ENCODE data around the gene MMP20.

MMP20 gene

GRCh38 chr11:102599642-102600261 lies 25.4 kb downstream of the MMP20 start:
- Mint-ChIP-seq H3K27ac (no peak overlapping the region), H3K9me3 (no peaks in the 10 kb centered on the region), H3K27me3 (peaks cover 1% of the 10 kb centered on the region), H3K4me3 (no peak overlapping the region), H3K4me1 (peaks cover 2% of the 10 kb centered on the region), H3K36me3 (no peaks in the 10 kb centered on the region)
- no peak for DNase-seq
- CTCF ChIA-PET: interaction anchor here (0.6 to 1.0 kb wide), 2 partner anchors 14 to 22 kb away, joined by 3 to 4 read pairs; no protein-coding TSS in a partner anchor

- no peak for DNase-seq
- CTCF ChIA-PET: interaction anchor here (1.3 to 2.3 kb wide), 2 partner anchors 9 to 16 kb away, joined by 4 to 8 read pairs; no protein-coding TSS in a partner anchor
- Mint-ChIP-seq H3K4me1 (peaks cover 2% of the 10 kb centered on the region), H3K9me3 (no peaks in the 10 kb centered on the region), H3K27me3 (peaks cover 3% of the 10 kb centered on the region), H3K4me3 (no peak overlapping the region), H3K36me3 (no peaks in the 10 kb centered on the region), H3K27ac (no peak overlapping the region)
Observed at GRCh38 chr11:102598272-102598671, 26.9 kb downstream of the MMP20 start.

GRCh38 chr11:102596578-102596977 lies 28.6 kb downstream of the MMP20 start:
- Mint-ChIP-seq H3K9me3 (no peaks in the 10 kb centered on the region), H3K27me3 (peaks cover 3% of the 10 kb centered on the region), H3K36me3 (no peaks in the 10 kb centered on the region), H3K27ac (no peak overlapping the region), H3K4me1 (peaks cover 2% of the 10 kb centered on the region), H3K4me3 (no peak overlapping the region)
- DNase-seq: no peak
- CTCF ChIA-PET: interaction anchor here (1.5 to 2.3 kb wide), 3 partner anchors 11 to 17 kb away, joined by 3 to 10 read pairs (median 8); no protein-coding TSS in a partner anchor

- Mint-ChIP-seq H3K4me1 (peaks cover 5% of the 10 kb centered on the region), H3K27ac (no peak overlapping the region), H3K36me3 (no peaks in the 10 kb centered on the region), H3K9me3 (no peaks in the 10 kb centered on the region), H3K4me3 (no peak overlapping the region), H3K27me3 (peaks cover 3% of the 10 kb centered on the region)
- CTCF ChIA-PET: interaction anchor here (0.9 to 1.1 kb wide), 2 partner anchors 19 to 21 kb away, joined by 3 read pairs; no protein-coding TSS in a partner anchor
- no peak for DNase-seq
Observed at GRCh38 chr11:102592634-102593581, 32.2 kb downstream of the MMP20 start.

- H3K36me3 Mint-ChIP-seq: no peaks in the 10 kb centered on the region
- H3K27me3 Mint-ChIP-seq: peaks cover 3% of the 10 kb centered on the region
- H3K4me3 Mint-ChIP-seq: no peak overlapping the region
- peaks cover 5% of the 10 kb centered on the region for H3K4me1 Mint-ChIP-seq
- H3K27ac Mint-ChIP-seq: no peak overlapping the region
- CTCF ChIA-PET: interaction anchor here (0.9 to 1.1 kb wide), 3 partner anchors 19 to 22 kb away, joined by 3 read pairs; no protein-coding TSS in a partner anchor
- no peak for DNase-seq
- H3K9me3 Mint-ChIP-seq: no peaks in the 10 kb centered on the region
Observed at GRCh38 chr11:102592131-102592530, 33.0 kb downstream of the MMP20 start.

- CTCF ChIA-PET: interaction anchor here (0.6 to 1.5 kb wide), 3 partner anchors 22 to 83 kb away, joined by 3 read pairs; no protein-coding TSS in a partner anchor
- no peak for DNase-seq
- Mint-ChIP-seq H3K27me3 (peaks cover 3% of the 10 kb centered on the region), H3K9me3 (no peaks in the 10 kb centered on the region), H3K27ac (no peak overlapping the region), H3K4me3 (no peak overlapping the region), H3K36me3 (no peaks in the 10 kb centered on the region), H3K4me1 (peaks cover 5% of the 10 kb centered on the region)
Observed at GRCh38 chr11:102591160-102591718, 33.9 kb downstream of the MMP20 start.

GRCh38 chr11:102590276-102591049 lies 34.7 kb downstream of the MMP20 start:
- Mint-ChIP-seq H3K27me3 (peaks cover 3% of the 10 kb centered on the region), H3K4me1 (peaks cover 5% of the 10 kb centered on the region), H3K9me3 (no peaks in the 10 kb centered on the region), H3K36me3 (no peaks in the 10 kb centered on the region), H3K27ac (no peak overlapping the region), H3K4me3 (no peak overlapping the region)
- CTCF ChIA-PET: interaction anchor here (1.5 kb wide), 1 partner anchor 83 kb away, joined by 3 read pairs; no protein-coding TSS in a partner anchor
- no peak for DNase-seq

- H3K27ac Mint-ChIP-seq: no peak overlapping the region
- no peaks in the 10 kb centered on the region for H3K27me3 Mint-ChIP-seq
- H3K36me3 Mint-ChIP-seq: no peaks in the 10 kb centered on the region
- CTCF ChIA-PET: no interaction called here
- no peak for DNase-seq
- H3K4me1 Mint-ChIP-seq: peaks cover 5% of the 10 kb centered on the region
- H3K9me3 Mint-ChIP-seq: no peaks in the 10 kb centered on the region
- no peak overlapping the region for H3K4me3 Mint-ChIP-seq
Observed at GRCh38 chr11:102589047-102589459, 36.1 kb downstream of the MMP20 start.

GRCh38 chr11:102587722-102588121 lies 37.4 kb downstream of the MMP20 start:
- no peaks in the 10 kb centered on the region for H3K9me3 Mint-ChIP-seq
- no peak for DNase-seq
- no peaks in the 10 kb centered on the region for H3K36me3 Mint-ChIP-seq
- no peak overlapping the region for H3K4me3 Mint-ChIP-seq
- H3K27me3 Mint-ChIP-seq: no peaks in the 10 kb centered on the region
- no peak overlapping the region for H3K27ac Mint-ChIP-seq
- H3K4me1 Mint-ChIP-seq: peaks cover 5% of the 10 kb centered on the region
- CTCF ChIA-PET: interaction anchor here (1.3 kb wide), 1 partner anchor 25 kb away, joined by 3 read pairs; no protein-coding TSS in a partner anchor

- H3K36me3 Mint-ChIP-seq: no peaks in the 10 kb centered on the region
- no peak overlapping the region for H3K27ac Mint-ChIP-seq
- no peaks in the 10 kb centered on the region for H3K27me3 Mint-ChIP-seq
- CTCF ChIA-PET: no interaction called here
- H3K4me1 Mint-ChIP-seq: no peaks in the 10 kb centered on the region
- no peaks in the 10 kb centered on the region for H3K9me3 Mint-ChIP-seq
- no peak for DNase-seq
- H3K4me3 Mint-ChIP-seq: no peak overlapping the region
Observed at GRCh38 chr11:102583141-102583873, 41.8 kb downstream of the MMP20 start.

GRCh38 chr11:102582140-102582539 lies 43.0 kb downstream of the MMP20 start:
- CTCF ChIA-PET: no interaction called here

GRCh38 chr11:102581066-102581465 lies 44.1 kb downstream of the MMP20 start:
- H3K27me3 Mint-ChIP-seq: no peaks in the 10 kb centered on the region
- no peak overlapping the region for H3K4me3 Mint-ChIP-seq
- DNase-seq: no peak
- peaks cover 6% of the 10 kb centered on the region for H3K9me3 Mint-ChIP-seq
- H3K4me1 Mint-ChIP-seq: peaks cover 18% of the 10 kb centered on the region
- H3K36me3 Mint-ChIP-seq: peaks cover 2% of the 10 kb centered on the region
- CTCF ChIA-PET: interaction anchor here (1.0 kb wide), 1 partner anchor 9 kb away, joined by 3 read pairs; no protein-coding TSS in a partner anchor
- no peak overlapping the region for H3K27ac Mint-ChIP-seq

More at GRCh38 chr11:102582140-102582539, 43.0 kb downstream of the MMP20 start:
- no peak overlapping the region for H3K4me3 Mint-ChIP-seq
- DNase-seq: no peak
- no peaks in the 10 kb centered on the region for H3K27me3 Mint-ChIP-seq
- peaks cover 8% of the 10 kb centered on the region for H3K4me1 Mint-ChIP-seq
- no peak overlapping the region for H3K27ac Mint-ChIP-seq
- peaks cover 2% of the 10 kb centered on the region for H3K9me3 Mint-ChIP-seq
- peaks cover 2% of the 10 kb centered on the region for H3K36me3 Mint-ChIP-seq

Measured in activated naive CD4-positive, alpha-beta T cell treated with anti-CD3 and anti-CD28 coated beads, Interleukin-2, amount 10 ng/mL, durations not matched to agents 7 days and 5 days (primary cell).